Mammary epithelial cell (primary cell): ENCODE measurements around the gene GRAMD1B.

Source experiments
- CTCF ChIP-seq, 2 donors: IDR thresholded peaks in 1 of 2; conservative IDR thresholded peaks in 1 of 2; 2 replicates each; pipeline ENCODE4 v1.5.1; 2011 to 2012; ENCODE audit warnings: inconsistent platforms in 2 of 2, low read length in 2 of 2, mild to moderate bottlenecking in 2 of 2, control low read depth in 1 of 2, low read depth in 1 of 2; ENCODE audit not compliant: insufficient read depth in 1 of 2; ENCODE audit errors: extremely low read depth in 1 of 2
- EZH2 ChIP-seq: IDR thresholded peaks from 2 replicates; pipeline ENCODE4 v1.6.1; 2012; ENCODE audit warnings: low read length, inconsistent platforms, borderline replicate concordance

- TF ChIP-seq EZH2 (no peak), CTCF (conservative IDR thresholded peaks at IDR 0.05 in 1 of 2, IDR thresholded peaks at IDR 0.05 in 1 of 2; ENCODE audit: extremely low read depth in 1 of 2, insufficient read depth in 1 of 2, low read depth in 1 of 2, low read length in 2 of 2) (no peak)
These were observed 42.3 kb downstream of the GRAMD1B start for GRCh38 chr11:123472236-123472935.
